Neuron (in vitro differentiated cells): Measurements from ENCODE around the gene LHFPL3.

Experiments used
- H2AFZ ChIP-seq: one replicate; pipeline ENCODE4 v1.6.1; 2013; ENCODE audit warnings: low read depth, mild to moderate bottlenecking, inconsistent platforms, low read length, moderate library complexity
- H3K27me3 ChIP-seq: one replicate; pipeline ENCODE4 v1.6.1; 2013; ENCODE audit warnings: low read length; ENCODE audit not compliant: insufficient read depth
- H3K36me3 ChIP-seq: one replicate; pipeline ENCODE4 v1.6.1; 2013; ENCODE audit warnings: low read length; ENCODE audit not compliant: insufficient read depth
- H3K4me1 ChIP-seq: one replicate; pipeline ENCODE4 v1.6.1; 2013; ENCODE audit warnings: low read length; ENCODE audit not compliant: insufficient read depth
- H3K4me3 ChIP-seq: 2 replicates; pipeline ENCODE4 v1.5.1; 2013; ENCODE audit warnings: mild to moderate bottlenecking, low read length, moderate library complexity
- H3K9me3 ChIP-seq: one replicate; pipeline ENCODE4 v1.6.1; 2013; ENCODE audit warnings: low read length

LHFPL3 gene

DNA sequence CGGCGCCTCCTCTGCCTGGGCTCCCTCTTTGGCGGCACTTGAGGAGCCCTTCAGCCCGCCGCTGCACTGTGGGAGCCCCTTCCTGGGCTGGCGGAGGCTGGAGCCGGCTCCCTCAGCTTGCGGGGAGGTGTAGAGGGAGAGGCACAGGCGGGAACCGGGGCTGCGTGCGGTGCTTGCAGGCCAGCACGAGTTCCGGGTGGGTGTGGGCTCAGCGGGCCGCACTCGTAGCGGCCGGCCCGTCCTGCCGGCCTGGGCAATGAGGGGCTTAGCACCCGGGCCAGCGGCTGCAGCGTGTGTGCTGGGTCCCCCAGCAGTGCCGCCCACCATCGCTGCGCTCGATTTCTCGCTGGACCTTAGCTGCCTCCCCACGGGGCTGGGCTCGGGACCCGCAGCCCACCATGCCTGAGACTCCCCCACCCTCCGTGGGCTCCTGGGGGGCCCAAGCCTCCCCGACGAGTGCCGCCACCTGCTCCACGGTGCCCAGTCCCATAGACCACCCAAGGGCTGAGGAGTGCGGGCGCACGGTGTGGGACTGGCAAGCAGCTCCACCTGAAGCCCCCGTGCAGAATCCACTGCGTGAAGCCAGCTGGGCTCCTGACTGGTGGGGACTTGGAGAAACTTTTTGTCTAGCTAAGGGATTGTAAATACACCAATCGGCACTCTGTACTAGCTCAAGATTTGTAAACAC is 611.8 kb downstream of the LHFPL3 start:
- Histone ChIP-seq H3K4me3 (no peak overlapping the region), H3K36me3 (no peaks in the 10 kb centered on the region), H2AFZ (no peak overlapping the region), H3K27me3 (no peaks in the 10 kb centered on the region), H3K4me1 (peaks cover 16% of the 10 kb centered on the region), H3K9me3 (no peaks in the 10 kb centered on the region)

DNA sequence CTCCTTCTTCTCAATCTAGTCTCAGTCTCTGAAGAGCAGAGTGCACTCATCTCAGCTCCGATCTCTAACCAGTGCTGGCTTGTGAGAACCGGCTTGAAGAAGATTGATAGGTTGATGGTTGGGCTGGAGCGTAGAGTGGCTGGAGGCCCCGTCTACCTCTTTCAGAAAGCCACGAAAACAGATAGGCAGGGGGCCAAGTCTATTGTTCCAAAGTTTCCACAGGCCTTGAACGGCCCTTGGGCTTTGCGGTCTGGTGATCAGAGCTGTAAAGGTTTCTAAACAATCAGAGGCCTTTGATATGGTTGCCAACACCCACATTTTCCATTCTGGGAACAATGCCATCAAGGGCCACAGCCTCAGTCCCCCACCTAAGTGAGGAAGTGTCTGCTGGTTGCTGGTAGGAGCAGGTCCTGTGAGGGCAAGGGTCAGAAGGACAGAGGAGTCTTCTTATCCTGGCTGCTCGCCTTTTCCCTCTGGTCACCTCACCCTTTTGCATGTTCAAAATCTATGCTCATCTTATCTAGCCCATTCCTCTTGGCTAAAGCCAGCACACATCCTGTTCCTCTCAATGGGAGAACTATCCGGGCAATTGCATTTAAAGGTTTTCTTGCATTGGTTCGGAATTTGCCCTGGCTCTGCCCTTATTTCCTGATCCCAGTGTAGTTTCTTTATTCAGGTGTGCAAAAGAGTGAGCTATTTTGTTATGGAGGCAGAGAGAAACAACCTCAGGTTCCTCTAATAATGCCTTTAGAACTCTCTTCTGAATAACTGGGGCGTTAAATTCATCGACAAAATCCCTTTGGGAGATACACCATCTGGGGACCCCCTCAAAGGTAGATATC is 615.3 kb downstream of the LHFPL3 start:
- no peaks in the 10 kb centered on the region for H3K9me3 ChIP-seq
- H3K27me3 ChIP-seq, result no peaks in the 10 kb centered on the region
- H3K4me1 ChIP-seq, result peaks cover 19% of the 10 kb centered on the region
- H3K36me3 ChIP-seq, result no peaks in the 10 kb centered on the region
- peak overlapping the region; percentile 71 for H2AFZ ChIP-seq
- no peak overlapping the region for H3K4me3 ChIP-seq

DNA sequence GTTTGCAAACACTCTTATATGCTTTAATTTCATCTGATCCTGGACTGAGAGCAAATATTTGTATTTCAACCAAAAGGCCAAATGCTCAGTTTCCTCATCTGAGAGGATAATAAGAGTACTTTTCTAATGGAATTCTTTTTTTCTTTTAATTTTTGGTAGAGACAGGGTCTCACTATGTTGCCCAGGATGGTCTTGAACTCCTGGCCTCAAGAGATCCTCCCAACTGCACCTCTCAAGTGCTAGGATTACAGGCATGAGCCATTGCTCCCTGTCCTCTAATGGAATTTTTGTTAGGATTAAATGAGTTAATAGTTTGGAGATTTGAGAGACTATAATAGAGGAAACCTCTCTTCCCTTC is 617.2 kb downstream of the LHFPL3 start:
- Histone ChIP-seq H3K4me1 (peaks cover 14% of the 10 kb centered on the region), H3K27me3 (no peaks in the 10 kb centered on the region), H3K9me3 (no peaks in the 10 kb centered on the region), H3K4me3 (peak overlapping the region; percentile 38), H3K36me3 (no peaks in the 10 kb centered on the region), H2AFZ (peak overlapping the region; percentile 42)

DNA sequence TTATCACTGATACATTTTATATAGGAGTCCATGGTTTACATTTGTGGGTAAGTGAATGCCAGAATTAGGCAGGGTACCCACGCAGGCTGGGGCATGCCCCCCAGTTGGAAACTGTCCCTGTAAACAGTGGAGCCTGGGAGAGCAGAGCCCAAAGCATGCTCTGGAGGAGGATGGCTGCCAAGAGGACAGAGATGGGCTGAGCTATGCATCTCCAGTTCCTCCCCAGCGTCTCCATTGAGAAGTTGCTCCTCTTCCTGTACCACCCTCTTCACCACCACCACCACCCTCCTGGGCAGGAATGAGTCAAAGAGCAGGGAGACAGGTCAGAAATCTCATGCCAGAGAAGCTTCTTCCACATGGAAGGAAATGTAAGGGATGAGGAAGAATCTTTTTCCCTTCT is 617.9 kb downstream of the LHFPL3 start:
- no peak overlapping the region for H2AFZ ChIP-seq
- no peak overlapping the region for H3K4me3 ChIP-seq
- peaks cover 14% of the 10 kb centered on the region for H3K4me1 ChIP-seq
- no peaks in the 10 kb centered on the region for H3K36me3 ChIP-seq
- no peaks in the 10 kb centered on the region for H3K9me3 ChIP-seq
- H3K27me3 ChIP-seq, result no peaks in the 10 kb centered on the region

DNA sequence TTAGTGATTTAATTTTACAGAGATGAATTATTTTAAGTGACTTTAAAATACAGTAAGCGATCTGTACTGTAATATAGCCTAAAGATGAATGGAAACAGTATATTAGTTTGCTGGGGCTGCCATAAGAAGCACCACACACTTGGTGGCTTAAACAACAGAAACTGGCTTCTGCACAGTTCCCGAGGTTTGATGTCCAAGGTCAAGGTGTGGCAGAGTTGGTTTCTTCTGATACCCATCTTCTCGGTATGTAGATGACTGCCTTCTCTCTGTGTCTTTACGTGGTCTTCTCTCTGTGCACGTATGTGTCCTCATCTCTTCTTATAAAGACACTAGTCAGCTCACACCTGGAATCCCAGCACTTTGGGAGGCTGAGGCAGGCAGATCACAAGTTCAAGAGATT is 621.6 kb downstream of the LHFPL3 start:
- no peaks in the 10 kb centered on the region for H3K27me3 ChIP-seq
- no peaks in the 10 kb centered on the region for H3K36me3 ChIP-seq
- no peak overlapping the region for H3K4me3 ChIP-seq
- no peak overlapping the region for H2AFZ ChIP-seq
- H3K4me1 ChIP-seq, result peaks cover 4% of the 10 kb centered on the region
- no peaks in the 10 kb centered on the region for H3K9me3 ChIP-seq

DNA sequence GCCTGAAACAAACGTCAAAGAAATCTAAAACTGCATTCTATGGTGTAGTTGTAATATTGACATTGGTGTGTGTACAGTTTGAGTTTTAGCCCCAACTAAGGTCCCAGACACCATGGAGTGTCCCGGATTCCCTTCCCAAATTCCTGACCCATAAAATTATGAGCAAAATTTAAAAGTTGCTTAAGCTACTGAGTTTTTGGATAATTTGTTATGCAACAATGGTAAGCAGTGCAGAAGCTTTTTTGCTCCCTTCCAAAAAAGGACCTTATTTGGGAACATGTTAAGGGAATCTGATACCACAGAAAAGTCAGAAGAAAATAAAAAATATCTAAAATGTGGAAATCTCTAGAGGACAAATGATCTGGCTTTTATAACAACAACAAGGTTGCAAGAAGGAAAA is 622.4 kb downstream of the LHFPL3 start:
- Histone ChIP-seq H2AFZ (no peak overlapping the region), H3K9me3 (no peaks in the 10 kb centered on the region), H3K36me3 (no peaks in the 10 kb centered on the region), H3K4me1 (no peaks in the 10 kb centered on the region), H3K4me3 (no peak overlapping the region), H3K27me3 (no peaks in the 10 kb centered on the region)

DNA sequence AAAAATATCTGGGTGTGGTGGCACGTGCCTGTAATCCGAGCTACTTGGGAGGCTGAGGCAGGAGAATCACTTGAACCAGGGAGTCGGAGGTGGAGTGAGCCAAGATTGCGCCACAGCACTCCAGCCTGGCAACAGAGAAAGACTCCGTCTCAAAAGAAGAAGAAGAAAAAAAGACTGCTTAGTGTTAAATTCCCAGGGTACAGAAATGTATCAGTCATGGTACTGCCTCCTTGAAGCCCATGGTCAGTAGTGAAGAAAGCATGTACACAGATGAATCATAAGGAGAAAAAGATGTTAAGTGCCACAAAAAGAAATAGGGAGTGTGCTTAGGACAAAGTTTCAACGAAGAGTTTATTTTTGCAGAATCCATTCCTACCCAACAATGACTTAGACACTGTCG is 623.1 kb downstream of the LHFPL3 start:
- H3K4me3 ChIP-seq, result no peak overlapping the region
- no peaks in the 10 kb centered on the region for H3K9me3 ChIP-seq
- H3K27me3 ChIP-seq, result no peaks in the 10 kb centered on the region
- H2AFZ ChIP-seq, result no peak overlapping the region
- H3K4me1 ChIP-seq, result no peaks in the 10 kb centered on the region
- no peaks in the 10 kb centered on the region for H3K36me3 ChIP-seq

DNA sequence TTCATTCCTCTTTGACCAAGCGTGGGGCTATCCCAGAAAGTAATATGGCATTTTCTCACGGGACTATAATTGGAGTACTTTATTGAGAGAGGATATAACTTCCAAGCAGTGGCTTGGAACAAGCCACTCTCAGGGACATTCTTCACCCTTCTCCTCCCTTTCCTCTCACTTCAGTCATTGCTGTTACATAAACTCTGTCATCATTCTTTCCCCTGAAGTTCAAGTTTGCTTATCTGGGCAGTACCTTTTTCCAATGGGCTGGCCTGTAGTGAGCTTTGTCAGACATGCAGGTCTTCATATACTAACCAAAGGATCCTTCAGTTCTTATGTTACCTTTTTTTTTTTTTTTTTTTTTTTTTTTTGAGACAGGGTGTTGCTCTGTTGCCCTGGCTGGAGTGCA is 626.9 kb downstream of the LHFPL3 start:
- Histone ChIP-seq H3K4me1 (no peaks in the 10 kb centered on the region), H2AFZ (no peak overlapping the region), H3K4me3 (no peak overlapping the region), H3K27me3 (no peaks in the 10 kb centered on the region), H3K9me3 (no peaks in the 10 kb centered on the region), H3K36me3 (no peaks in the 10 kb centered on the region)
